ENCODE results near the gene HEPH.

DNA sequence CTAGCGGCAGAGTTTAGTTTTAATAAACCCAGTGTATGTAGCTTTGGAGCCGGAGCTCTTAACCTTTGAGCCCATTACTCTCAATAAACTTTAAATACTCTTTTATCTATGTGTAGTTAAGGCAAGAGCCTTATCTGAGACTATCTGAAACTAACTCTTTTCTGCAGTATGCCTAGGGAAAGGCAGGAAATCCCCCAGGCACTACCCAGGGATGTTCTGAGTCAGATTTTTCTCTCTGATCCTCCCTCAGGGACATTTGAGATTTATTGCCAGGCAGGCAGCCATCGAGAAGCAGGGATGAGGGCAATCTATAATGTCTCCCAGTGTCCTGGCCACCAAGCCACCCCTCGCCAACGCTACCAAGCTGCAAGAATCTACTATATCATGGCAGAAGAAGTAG lies 39.1 kb downstream of the HEPH start:
- TF ChIP-seq CTCF (IDR thresholded peaks at IDR 0.05 in 8 of 11, conservative IDR thresholded peaks at IDR 0.05 in 3 of 11), result no peak
- no peak for TF ChIP-seq POLR2A (IDR thresholded peaks at IDR 0.05)

Data from spleen (tissue), 7 donors.